ENCODE results near the gene CLPSL2.

DNA sequence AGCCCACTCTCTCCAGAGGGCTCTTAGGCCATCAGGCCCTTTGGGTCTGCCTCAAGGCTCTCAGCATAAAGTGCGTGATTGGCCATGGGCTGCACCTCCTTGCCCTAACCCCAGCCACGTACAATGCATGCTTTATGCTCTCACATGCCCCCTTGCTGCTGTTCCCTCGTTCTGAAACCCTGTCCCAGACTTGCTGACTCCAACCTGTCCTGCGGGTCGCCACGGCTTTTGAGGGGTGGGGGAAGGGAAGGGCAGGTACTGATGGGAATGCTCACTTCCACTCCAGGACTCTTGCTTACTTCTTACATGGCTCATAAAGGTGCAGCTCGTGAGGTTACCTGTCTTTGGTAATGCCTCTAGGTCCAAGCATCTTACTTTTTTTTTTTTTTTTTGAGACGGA is 33.6 kb upstream of the CLPSL2 start:
- TF ChIP-seq, protein P1, sequence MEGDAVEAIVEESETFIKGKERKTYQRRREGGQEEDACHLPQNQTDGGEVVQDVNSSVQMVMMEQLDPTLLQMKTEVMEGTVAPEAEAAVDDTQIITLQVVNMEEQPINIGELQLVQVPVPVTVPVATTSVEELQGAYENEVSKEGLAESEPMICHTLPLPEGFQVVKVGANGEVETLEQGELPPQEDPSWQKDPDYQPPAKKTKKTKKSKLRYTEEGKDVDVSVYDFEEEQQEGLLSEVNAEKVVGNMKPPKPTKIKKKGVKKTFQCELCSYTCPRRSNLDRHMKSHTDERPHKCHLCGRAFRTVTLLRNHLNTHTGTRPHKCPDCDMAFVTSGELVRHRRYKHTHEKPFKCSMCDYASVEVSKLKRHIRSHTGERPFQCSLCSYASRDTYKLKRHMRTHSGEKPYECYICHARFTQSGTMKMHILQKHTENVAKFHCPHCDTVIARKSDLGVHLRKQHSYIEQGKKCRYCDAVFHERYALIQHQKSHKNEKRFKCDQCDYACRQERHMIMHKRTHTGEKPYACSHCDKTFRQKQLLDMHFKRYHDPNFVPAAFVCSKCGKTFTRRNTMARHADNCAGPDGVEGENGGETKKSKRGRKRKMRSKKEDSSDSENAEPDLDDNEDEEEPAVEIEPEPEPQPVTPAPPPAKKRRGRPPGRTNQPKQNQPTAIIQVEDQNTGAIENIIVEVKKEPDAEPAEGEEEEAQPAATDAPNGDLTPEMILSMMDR (IDR thresholded peaks at IDR 0.05), result no peak
- TF ChIP-seq POLR2A (IDR thresholded peaks at IDR 0.05), result no peak

Data from adrenal gland (tissue), 5 donors.